DND-41 (cell line): ENCODE data around the gene STX1B.

Experiments
- CTCF ChIP-seq: IDR thresholded peaks from 2 replicates; pipeline ENCODE4 v1.5.1; 2012; ENCODE audit warnings: borderline replicate concordance, low read length, moderate library complexity, mild to moderate bottlenecking; ENCODE audit not compliant: poor library complexity, severe bottlenecking; ENCODE audit errors: extremely low read depth
- EZH2 ChIP-seq: IDR thresholded peaks from 3 replicates; pipeline ENCODE4 v1.6.1; 2012; ENCODE audit warnings: borderline replicate concordance, low read depth, mild to moderate bottlenecking, moderate library complexity, low read length, inconsistent platforms; ENCODE audit not compliant: severe bottlenecking

- TF ChIP-seq CTCF (no peak), EZH2 (no peak)
Measured at GRCh38 chr16:31036691-31037090, 26.3 kb upstream of the STX1B start.
